Nephron progenitor cell (in vitro differentiated cells): Measurements from ENCODE around the gene IL15.
"Not testable (repeated sequence)": the region's sequence is repeated elsewhere in the genome, so short reads cannot be mapped to it uniquely, and the experiment has no call there.

Experiments used
- DNase-seq: peaks from one replicate; pipeline ENCODE4 v3.0.0; 2021
- H3K27ac Mint-ChIP-seq: 2 replicates; pipeline ENCODE4 v1.8.0; 2021; ENCODE audit warnings: mild to moderate bottlenecking, moderate library complexity, mixed read lengths
- H3K27me3 Mint-ChIP-seq: 2 replicates; pipeline ENCODE4 v1.8.0; 2021; ENCODE audit warnings: mild to moderate bottlenecking, low read depth, mixed read lengths; ENCODE audit not compliant: poor library complexity
- H3K36me3 Mint-ChIP-seq: 2 replicates; pipeline ENCODE4 v1.8.0; 2021; ENCODE audit warnings: low read depth, mixed read lengths
- H3K4me1 Mint-ChIP-seq: 2 replicates; pipeline ENCODE4 v1.8.0; 2021; ENCODE audit warnings: mixed read lengths
- H3K4me3 Mint-ChIP-seq: 2 replicates; pipeline ENCODE4 v1.8.0; 2021; ENCODE audit warnings: mild to moderate bottlenecking, moderate library complexity, mixed read lengths
- H3K9me3 Mint-ChIP-seq: 2 replicates; pipeline ENCODE4 v1.8.0; 2021; ENCODE audit warnings: mild to moderate bottlenecking, moderate library complexity, mixed read lengths
- CTCF ChIP-seq: fragments of 200-600 bp; sonication (generic); IDR thresholded peaks from 2 replicates; pipeline ENCODE4 v1.5.0; 2021; ENCODE audit warnings: antibody characterized with exemption

Gene IL15

GRCh38 chr4:141609243-141609642 lies 27.1 kb upstream of the IL15 start:
- H3K9me3 Mint-ChIP-seq: no peaks in the 10 kb centered on the region
- no peak for DNase-seq
- H3K4me1 Mint-ChIP-seq: no peaks in the 10 kb centered on the region
- no peak for TF ChIP-seq CTCF
- H3K36me3 Mint-ChIP-seq: no peaks in the 10 kb centered on the region
- peaks cover 4% of the 10 kb centered on the region for H3K27me3 Mint-ChIP-seq
- no peak overlapping the region for H3K4me3 Mint-ChIP-seq
- no peak overlapping the region for H3K27ac Mint-ChIP-seq

- no peak for DNase-seq
- H3K4me1 Mint-ChIP-seq: no peaks in the 10 kb centered on the region
- no peak for TF ChIP-seq CTCF
Observed at GRCh38 chr4:141610365-141610764, 26.0 kb upstream of the IL15 start.

DNA sequence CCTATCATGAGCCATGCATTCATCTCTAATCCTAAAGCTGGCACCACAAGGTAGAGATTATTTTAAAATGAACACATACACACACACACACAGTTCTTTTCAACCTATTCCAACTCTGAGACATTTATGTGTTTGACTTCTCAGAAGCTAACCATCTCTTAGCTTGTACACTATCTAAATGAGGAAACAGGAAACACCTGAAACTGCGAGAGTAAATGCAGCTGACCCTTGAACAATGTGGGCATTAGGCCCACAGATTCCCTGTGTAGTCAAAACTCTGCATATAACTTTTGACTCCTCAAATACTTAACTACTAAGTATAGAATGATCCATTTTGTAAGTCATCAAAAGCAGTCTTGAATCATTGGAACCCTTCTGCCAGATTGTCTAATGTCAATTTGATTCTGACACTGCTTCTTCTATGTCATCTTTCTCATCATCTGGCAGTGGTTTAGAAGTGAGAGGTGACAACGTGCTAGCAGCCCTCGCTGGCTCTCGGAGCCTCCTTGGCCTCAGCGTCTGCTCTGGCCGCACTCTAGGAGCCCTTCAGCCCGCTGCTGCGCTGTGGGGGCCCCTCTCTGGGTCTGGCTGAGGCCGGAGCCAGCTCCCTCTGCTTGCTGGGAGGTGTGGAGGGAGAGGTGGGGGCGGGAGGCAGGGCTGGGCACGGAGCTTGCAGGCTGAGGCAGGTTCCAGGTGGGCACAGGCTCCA lies 21.4 kb upstream of the IL15 start:
- Mint-ChIP-seq H3K4me3 (no peak overlapping the region), H3K27me3 (no peaks in the 10 kb centered on the region), H3K27ac (no peak overlapping the region), H3K4me1 (peaks cover under 1% of the 10 kb centered on the region), H3K36me3 (peaks cover 3% of the 10 kb centered on the region), H3K9me3 (peaks cover 5% of the 10 kb centered on the region)
- TF ChIP-seq CTCF: no peak
- no peak for DNase-seq

More at GRCh38 chr4:141610365-141610764, 26.0 kb upstream of the IL15 start:
- peaks cover 4% of the 10 kb centered on the region for H3K27me3 Mint-ChIP-seq
- no peak overlapping the region for H3K4me3 Mint-ChIP-seq
- H3K9me3 Mint-ChIP-seq: no peaks in the 10 kb centered on the region
- H3K36me3 Mint-ChIP-seq: no peaks in the 10 kb centered on the region
- no peak overlapping the region for H3K27ac Mint-ChIP-seq

DNA sequence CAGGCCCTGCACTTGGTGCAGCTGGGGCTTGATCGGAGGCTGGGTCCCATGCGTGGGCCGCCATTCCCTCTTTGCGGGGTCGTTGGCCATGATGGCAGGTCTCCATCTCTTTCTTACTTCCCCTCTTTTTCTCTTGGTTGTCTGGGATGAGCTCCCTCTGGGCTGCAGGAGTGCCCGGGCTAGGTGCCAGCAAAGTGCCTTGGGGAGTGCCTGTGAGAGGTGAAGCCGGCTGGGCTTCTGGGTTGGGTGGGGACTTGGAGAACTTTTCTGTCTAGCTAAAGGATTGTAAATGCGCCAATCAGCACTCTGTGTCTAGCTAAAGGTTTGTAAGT lies 20.8 kb upstream of the IL15 start:
- not testable (repeated sequence) for H3K4me1 Mint-ChIP-seq, H3K36me3 Mint-ChIP-seq, DNase-seq, H3K4me3 Mint-ChIP-seq, H3K27me3 Mint-ChIP-seq, H3K27ac Mint-ChIP-seq, H3K9me3 Mint-ChIP-seq

DNA sequence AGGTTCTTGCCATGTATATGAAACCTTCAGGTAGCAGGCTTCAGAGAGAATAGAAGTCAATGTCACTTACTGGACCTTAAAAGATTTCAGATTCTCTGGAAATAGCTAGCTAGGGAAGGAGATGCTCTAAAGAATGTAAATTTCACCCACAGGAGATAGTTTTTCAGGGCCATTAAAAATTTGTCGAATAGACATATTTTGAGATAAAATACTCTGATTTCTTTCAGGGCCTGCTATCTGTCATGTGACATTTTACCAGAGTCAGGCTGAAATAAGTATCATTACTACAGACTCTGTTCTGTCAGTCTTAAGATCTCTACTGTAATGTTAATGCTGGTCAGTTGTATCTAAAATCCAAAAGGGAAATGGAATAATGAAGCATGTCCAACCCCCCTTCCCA lies 15.7 kb upstream of the IL15 start:
- peaks cover 3% of the 10 kb centered on the region for H3K36me3 Mint-ChIP-seq
- peaks cover 5% of the 10 kb centered on the region for H3K9me3 Mint-ChIP-seq
- no peaks in the 10 kb centered on the region for H3K27me3 Mint-ChIP-seq
- no peak for TF ChIP-seq CTCF
- no peak overlapping the region for H3K4me3 Mint-ChIP-seq
- DNase-seq: no peak
- H3K4me1 Mint-ChIP-seq: peaks cover 19% of the 10 kb centered on the region
- no peak overlapping the region for H3K27ac Mint-ChIP-seq

DNA sequence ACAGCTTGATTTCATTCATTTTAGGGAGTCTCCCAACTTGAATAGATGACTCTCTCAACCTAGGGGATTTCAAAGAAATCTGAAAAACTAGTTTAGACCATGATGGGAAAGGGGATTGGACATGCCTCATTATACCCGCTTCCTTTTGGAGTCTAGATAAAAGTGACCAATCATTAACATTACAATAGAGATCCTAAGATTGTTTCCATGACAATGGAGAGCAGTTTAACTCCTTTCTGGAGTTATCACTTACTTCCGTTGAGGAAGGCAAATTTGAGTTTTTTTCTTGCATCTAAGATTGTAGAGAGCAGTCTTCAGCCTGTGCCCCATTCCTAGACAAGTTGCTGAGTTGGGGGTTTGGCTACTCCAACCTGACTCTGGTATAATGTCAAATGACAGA lies 11.4 kb upstream of the IL15 start:
- H3K36me3 Mint-ChIP-seq: no peaks in the 10 kb centered on the region
- no peak for TF ChIP-seq CTCF
- no peak for DNase-seq
- H3K4me3 Mint-ChIP-seq: no peak overlapping the region
- H3K27ac Mint-ChIP-seq: no peak overlapping the region
- peaks cover 20% of the 10 kb centered on the region for H3K4me1 Mint-ChIP-seq
- no peaks in the 10 kb centered on the region for H3K27me3 Mint-ChIP-seq
- H3K9me3 Mint-ChIP-seq: no peaks in the 10 kb centered on the region
